MV-4-11 (cell line): ENCODE data around the gene SAFB.

Experiments
- DNase-seq: peaks from one replicate; lab custom pipeline; 2025; lab: John Stamatoyannopoulos, UW

Gene SAFB

DNA sequence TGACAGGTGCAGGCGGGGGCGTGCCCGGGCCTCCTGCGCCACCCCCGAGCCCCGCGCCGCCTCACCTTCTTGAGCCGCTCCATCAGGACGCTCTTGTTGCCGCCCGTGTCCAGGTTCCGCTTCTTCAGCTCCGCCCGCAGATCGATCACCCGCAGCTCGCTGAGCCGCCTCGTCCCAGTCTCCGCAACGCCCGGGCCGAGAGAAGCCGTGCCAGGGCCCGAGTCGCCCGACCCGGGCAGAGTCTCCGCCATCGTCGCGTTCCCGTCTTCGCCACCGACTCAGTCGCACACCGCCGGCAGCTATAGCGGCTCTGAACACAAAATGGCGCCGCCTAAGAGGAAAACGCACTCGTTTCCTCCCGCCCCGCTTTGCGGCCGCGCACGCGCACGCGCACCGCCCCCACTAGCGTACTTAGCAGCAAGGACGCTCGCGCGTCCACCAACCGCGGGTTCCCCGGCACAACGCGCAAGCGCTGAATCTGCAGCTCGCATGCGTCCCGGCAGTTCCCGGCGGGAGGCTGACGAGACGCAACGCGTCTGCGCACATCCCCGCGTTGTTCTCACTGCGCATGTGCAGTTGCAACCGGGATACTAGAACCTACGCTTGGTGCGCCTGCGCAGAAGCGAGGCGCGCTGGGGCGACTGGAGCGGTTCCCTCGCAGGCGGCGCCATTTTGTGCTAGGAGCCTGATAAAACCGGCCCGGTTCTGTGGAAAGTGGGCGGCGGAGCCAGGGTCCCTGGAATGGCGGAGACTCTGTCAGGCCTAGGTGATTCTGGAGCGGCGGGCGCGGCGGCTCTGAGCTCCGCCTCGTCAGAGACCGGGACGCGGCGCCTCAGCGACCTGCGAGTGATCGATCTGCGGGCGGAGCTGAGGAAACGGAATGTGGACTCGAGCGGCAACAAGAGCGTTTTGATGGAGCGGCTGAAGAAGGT, at the start of gene SAFB, which contains the start of gene SAFB2:
TSS of gene SAFB (plus strand) at position 619 of the 932 bp plus-strand sequence. CDS start at position 742, 123 bp downstream.
TSS of gene SAFB2 (minus strand) at position 312 of the 932 bp plus-strand sequence. CDS start at position 251, 61 bp downstream.
- DNase-seq = peak; percentile 100

DNA sequence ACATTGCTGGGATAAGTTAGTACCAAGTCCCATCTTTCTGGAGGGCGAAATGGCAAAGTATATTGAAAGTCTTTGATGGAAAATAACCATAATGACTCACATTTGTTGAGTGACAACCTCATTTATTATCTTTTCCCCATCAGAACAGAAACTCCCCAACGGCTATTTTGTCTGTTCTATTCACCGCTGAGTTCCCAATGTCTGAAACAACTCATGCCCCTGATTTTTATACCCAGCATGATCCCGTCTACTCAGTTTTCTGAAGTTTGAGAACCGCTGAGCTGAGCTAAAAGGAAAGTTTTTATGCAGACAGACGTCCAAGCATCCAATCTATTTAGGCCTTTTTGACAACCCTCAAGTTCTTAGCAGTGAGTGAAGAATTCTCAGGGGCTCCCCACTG, 47.3 kb upstream of the SAFB start:
- no peak for DNase-seq

GRCh38 chr19:5578097-5578846, 44.6 kb upstream of the SAFB start:
- DNase-seq = peak; percentile 64

GRCh38 chr19:5579286-5579685, 43.6 kb upstream of the SAFB start:
- no peak for DNase-seq

DNA sequence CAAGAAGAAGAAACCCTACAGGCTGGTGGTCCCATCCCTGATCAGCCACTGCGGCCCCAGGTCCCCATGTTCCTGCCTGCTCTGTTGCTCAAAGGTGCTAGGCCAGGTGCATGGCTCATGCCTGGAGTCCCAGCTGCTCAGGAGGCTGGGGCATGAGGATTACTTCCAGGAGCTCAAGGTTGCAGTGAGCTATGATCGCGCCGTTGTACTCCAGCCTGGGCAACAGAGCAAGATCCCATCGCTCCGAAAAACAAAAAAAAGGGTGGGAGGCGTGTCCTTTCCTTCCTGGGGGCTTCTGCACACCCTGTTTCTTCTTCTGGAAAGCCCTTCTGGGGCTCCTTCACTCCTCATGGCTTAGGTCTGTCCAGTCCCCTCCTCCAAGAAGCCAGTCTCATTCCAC, 43.2 kb upstream of the SAFB start:
- no peak for DNase-seq

DNA sequence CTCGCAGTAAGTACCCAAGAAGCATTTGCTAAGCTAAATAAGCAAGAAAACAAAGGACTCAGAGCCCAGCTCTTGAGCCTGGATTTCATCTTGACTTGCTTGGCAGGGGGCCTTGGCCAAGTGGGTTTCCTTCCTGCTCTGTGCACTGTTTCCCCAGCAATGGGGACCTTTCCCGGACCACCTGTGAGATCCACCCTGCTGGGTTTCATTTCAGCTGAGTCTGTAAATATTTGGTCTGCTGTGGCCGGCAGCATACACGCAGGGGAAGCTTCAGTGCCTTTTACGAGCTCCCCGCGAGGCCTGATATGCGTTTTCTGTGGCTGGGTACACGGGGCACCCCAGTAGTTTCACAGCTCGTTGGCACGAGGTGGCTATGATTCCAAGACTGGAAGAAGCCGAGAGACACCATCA, 42.7 kb upstream of the SAFB start:
- no peak for DNase-seq

- no peak for DNase-seq
These were observed 37.2 kb upstream of the SAFB start for GRCh38 chr19:5585461-5586299.

- DNase-seq = no peak
These were observed 36.4 kb upstream of the SAFB start for GRCh38 chr19:5586300-5587070.

DNA sequence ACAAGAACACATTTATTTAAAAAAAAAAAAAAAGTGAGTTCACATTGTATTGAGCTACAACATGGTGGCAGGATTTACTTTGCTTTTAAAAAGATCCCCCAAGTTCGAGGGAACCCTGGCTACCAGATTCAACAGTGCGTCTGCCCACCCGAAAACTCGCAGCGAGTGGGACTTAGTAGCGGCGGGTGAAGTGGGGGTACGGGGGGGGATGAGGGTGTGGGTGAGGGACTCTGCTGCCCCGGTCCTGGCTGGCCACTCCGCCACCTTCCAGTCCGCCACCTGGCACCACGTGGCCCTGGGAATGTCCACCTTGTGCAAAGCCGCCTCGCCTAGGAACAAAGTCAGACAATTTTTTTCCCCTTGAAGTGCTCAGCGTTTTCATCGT, 35.8 kb upstream of the SAFB start:
- no peak for DNase-seq

GRCh38 chr19:5587661-5588060, 35.2 kb upstream of the SAFB start:
- DNase-seq = no peak

DNA sequence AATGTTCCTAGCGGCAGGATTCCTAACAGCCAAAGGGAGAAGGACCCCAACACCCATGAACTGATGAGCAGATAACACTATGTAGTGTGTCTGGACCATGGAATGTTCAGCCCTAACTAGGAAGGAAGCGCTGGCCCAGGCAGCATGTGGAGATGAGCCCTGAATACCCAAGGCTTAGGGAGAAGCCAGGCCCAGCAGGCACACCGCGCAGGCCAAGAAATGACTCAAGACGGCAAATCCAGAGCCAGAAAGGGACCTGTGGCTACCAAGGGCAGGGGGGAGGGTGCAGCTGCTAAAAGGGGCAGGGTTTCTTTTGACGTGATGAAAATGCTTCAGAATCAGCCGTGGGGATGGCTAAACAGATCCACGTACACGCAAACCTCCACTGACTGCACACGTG, 34.4 kb upstream of the SAFB start:
- no peak for DNase-seq

DNA sequence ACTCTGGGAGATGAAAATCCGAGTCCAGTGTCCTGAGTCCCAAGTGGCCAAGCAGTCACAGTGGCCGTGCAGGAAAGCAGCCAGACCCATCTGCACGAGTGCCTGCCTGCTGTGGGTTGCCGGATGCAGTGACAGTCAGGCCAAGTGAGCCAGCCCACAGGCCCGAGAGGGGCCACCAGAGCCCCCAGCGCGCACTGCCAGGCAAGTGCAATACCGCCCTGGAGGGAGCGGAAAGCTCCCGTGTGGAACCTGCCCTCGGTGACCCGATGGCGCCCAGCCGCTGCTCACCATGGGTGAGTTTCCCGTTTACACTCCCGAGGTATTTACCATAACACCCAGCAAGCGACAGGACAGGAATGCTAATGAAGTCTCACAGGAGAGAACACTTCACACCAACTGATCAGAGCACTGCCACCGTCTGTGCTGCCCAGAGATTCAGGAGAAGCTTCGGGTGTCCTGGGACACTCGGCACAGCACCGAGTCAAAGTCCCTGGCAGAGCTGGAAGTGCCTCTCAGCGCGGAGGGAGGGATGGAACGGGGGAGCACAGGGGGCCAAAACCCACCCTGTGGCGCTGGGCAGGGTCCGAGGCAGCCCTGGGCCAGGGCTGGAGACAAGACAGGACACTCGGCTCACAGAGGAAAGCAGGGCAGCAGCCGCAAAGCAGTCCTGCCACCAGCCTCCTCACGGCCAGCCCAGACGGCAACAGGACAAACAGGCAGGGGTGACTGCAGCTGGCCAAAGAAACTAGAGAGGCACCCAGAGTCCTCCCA, 33.8 kb upstream of the SAFB start:
- DNase-seq = no peak

DNA sequence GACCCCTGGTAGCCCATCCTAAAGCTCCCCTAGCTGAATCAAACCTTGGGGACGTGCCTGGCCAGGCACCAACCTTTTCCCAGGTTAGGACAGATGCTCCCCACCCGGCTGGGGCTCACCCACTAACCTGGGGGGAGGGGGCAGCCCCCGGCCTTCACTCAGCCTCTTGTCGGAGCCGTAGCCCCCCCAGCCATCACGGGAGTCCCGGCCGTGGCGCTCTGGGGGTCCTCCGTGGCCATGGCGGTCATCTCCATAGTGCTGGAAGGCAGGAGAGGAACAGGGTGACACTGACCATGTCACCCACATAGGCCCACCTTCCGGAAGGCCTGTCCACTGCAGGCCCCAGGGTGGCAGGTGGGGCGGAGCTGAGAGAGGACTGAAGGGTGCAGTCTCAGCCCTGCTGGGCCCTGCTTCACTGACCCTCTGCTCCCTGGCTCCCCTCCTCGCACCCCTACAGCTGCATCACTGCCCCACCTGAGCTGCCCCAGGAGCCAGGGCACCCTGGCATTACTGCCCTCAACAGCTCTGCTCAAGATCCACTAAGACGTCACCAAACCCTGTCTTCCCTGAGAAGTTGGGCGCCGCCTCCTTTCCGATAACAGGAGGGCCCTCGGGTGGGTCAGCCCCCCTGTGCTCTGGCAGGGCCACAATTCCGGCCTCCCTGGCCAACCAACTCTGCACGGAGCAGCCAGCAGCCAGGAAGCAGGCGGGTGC, 32.6 kb upstream of the SAFB start:
- no peak for DNase-seq

- no peak for DNase-seq
These were observed 32.1 kb upstream of the SAFB start for GRCh38 chr19:5590865-5591154.

DNA sequence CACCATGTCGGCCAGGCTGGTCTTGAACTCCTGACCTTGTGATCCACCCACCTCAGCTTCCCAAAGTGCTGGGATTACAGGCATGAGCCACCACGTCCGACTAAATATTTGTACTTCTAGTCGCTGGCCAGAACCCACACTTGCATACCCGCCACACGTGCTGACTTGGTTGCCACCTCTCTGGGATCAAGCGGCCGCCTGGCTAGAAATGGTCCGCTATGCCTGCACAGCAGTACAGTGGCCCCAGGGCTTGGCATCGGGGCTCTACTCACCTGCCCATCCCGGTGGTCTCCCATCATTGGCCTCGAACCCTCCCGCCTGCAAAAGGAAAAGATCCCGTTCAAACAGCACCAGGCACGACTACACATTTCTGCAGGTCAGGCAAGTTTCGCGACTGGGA, 31.4 kb upstream of the SAFB start:
- DNase-seq = no peak

GRCh38 chr19:5592531-5593342, 30.1 kb upstream of the SAFB start:
- DNase-seq = no peak

GRCh38 chr19:5593343-5594255, 29.3 kb upstream of the SAFB start:
- DNase-seq = peak; percentile 18

- no peak for DNase-seq
These were observed 28.3 kb upstream of the SAFB start for GRCh38 chr19:5594521-5594950.
